HepG2 (cell line): ENCODE measurements around the gene TEKT5. TPM values are rescaled to one million over a fixed set of nuclear protein-coding genes. Genes with fewer than 3 reads are reported as not detected.

Experiments
- FOXC1 ChIP-seq: sonication (generic); formaldehyde crosslinking; IDR thresholded peaks from 2 replicates; pipeline ENCODE4 v1.8.0; 2022; ENCODE audit warnings: mild to moderate bottlenecking, missing genetic modification reagents, borderline replicate concordance
- HIC2 ChIP-seq: sonication (generic); formaldehyde crosslinking; IDR thresholded peaks from 2 replicates; pipeline ENCODE4 v1.9.0; 2022; ENCODE audit warnings: low read depth, missing genetic modification reagents
- IRX3 ChIP-seq: sonication (generic); formaldehyde crosslinking; IDR thresholded peaks from 2 replicates; pipeline ENCODE4 v1.8.1; 2023; ENCODE audit warnings: mild to moderate bottlenecking, low read depth, missing genetic modification reagents, borderline replicate concordance
- KDM2A ChIP-seq: sonication (generic); formaldehyde crosslinking; IDR thresholded peaks from 2 replicates; pipeline ENCODE4 v1.4.0; 2020; ENCODE audit warnings: low read depth, missing genetic modification reagents, borderline replicate concordance
- MAZ ChIP-seq, 2 experiments: sonication (generic) in 1 of 2; formaldehyde crosslinking in 1 of 2; IDR thresholded peaks; 2 replicates each; pipeline versions ENCODE4 v1.5.0 to v1.6.1; 2012 to 2020; ENCODE audit warnings: low read depth in 2 of 2, mild to moderate bottlenecking in 2 of 2, borderline replicate concordance in 1 of 2, improper control_type of control experiment in 1 of 2, low read length in 1 of 2, missing genetic modification reagents in 1 of 2, moderate library complexity in 1 of 2
- MEIS1 ChIP-seq: sonication (generic); formaldehyde crosslinking; IDR thresholded peaks from 2 replicates; pipeline ENCODE4 v1.9.0; 2021; ENCODE audit warnings: mild to moderate bottlenecking, missing genetic modification reagents, moderate library complexity, borderline replicate concordance
- NFYC ChIP-seq: IDR thresholded peaks from 2 replicates; pipeline ENCODE4 v1.6.1; 2016; ENCODE audit warnings: missing genetic modification reagents, missing compliant biosample characterization
- NKX3-1 ChIP-seq: sonication (generic); formaldehyde crosslinking; IDR thresholded peaks from 2 replicates; pipeline ENCODE4 v1.5.0; 2020; ENCODE audit warnings: missing genetic modification reagents
- NR1H2 ChIP-seq: sonication (generic); formaldehyde crosslinking; IDR thresholded peaks from 2 replicates; pipeline ENCODE4 v1.8.1; 2022; ENCODE audit warnings: low read depth, missing genetic modification reagents, borderline replicate concordance
- NR2F1 ChIP-seq, 2 experiments: fragments of 450-650 bp in 1 of 2; formaldehyde crosslinking in 1 of 2; IDR thresholded peaks; 2 replicates each; pipeline versions ENCODE4 v1.5.0 to v1.6.1; 2016 to 2020; ENCODE audit warnings: mild to moderate bottlenecking in 1 of 2, missing compliant biosample characterization in 1 of 2, missing genetic modification reagents in 1 of 2, moderate library complexity in 1 of 2
- PITX1 ChIP-seq: sonication (generic); formaldehyde crosslinking; IDR thresholded peaks from 2 replicates; pipeline ENCODE4 v1.5.1; 2020; ENCODE audit warnings: mild to moderate bottlenecking, missing genetic modification reagents
- SMC3 ChIP-seq: IDR thresholded peaks from 2 replicates; pipeline ENCODE4 v1.6.1; 2011; ENCODE audit warnings: low read length, improper control_type of control experiment
- SRSF1 ChIP-seq: fragments of 200-400 bp; formaldehyde crosslinking; optimal IDR thresholded peaks from 2 replicates; pipeline ENCODE3; 2017; ENCODE audit warnings: mild to moderate bottlenecking, low read depth, low read length, moderate library complexity
- TBX2 ChIP-seq: sonication (generic); formaldehyde crosslinking; IDR thresholded peaks from 2 replicates; pipeline ENCODE4 v1.5.0; 2020; ENCODE audit warnings: missing genetic modification reagents, mild to moderate bottlenecking, borderline replicate concordance
- TP53 ChIP-seq: sonication (generic); formaldehyde crosslinking; conservative IDR thresholded peaks from 2 replicates; pipeline ENCODE4 v1.4.0; 2020; ENCODE audit warnings: missing genetic modification reagents
- ZFP90 ChIP-seq: sonication (generic); formaldehyde crosslinking; IDR thresholded peaks from 2 replicates; pipeline ENCODE4 v1.8.0; 2022; ENCODE audit warnings: missing genetic modification reagents, mild to moderate bottlenecking, inconsistent platforms, borderline replicate concordance
- ZHX1 ChIP-seq: sonication (generic); formaldehyde crosslinking; IDR thresholded peaks from 2 replicates; pipeline ENCODE4 v1.8.1; 2022; ENCODE audit warnings: low read depth, mild to moderate bottlenecking, missing genetic modification reagents
- ZNF180 ChIP-seq: sonication (generic); formaldehyde crosslinking; IDR thresholded peaks from 2 replicates; pipeline ENCODE4 v1.4.0; 2020; ENCODE audit warnings: low read depth, missing genetic modification reagents, borderline replicate concordance
- ZNF251 ChIP-seq: sonication (generic); formaldehyde crosslinking; IDR thresholded peaks from 2 replicates; pipeline ENCODE4 v1.9.0; 2021; ENCODE audit warnings: mild to moderate bottlenecking, missing genetic modification reagents
- ZNF564 ChIP-seq: sonication (generic); formaldehyde crosslinking; IDR thresholded peaks from 2 replicates; pipeline ENCODE4 v1.8.1; 2023; ENCODE audit warnings: mild to moderate bottlenecking, missing genetic modification reagents
- polyA plus RNA-seq, 8 experiments: library from polyadenylated mRNA; depleted of rRNA in 3 of 8; stranded (reverse) in 7 of 8; unstranded in 1 of 8; fragments of >200 nt; fragmentation: Illumina TruSeq in 4 of 8; extraction: Trizol in 4 of 8; gene quantifications; 2 replicates each; pipeline versions ENCODE4 v1.2.1 to v1.2.3, GENCODE V29; 2011 to 2016; ENCODE audit warnings: low read depth in 4 of 8, missing spikeins in 1 of 8, mixed read lengths in 1 of 8; ENCODE audit not compliant: insufficient read depth in 1 of 8
- total RNA-seq, 5 experiments: library from RNA; depleted of rRNA; stranded (reverse); fragments of >200 nt; fragmentation: Illumina TruSeq; extraction: Trizol; gene quantifications; 2 replicates each; pipeline ENCODE4 v1.2.3, GENCODE V29; 2016; ENCODE audit warnings: low read depth in 1 of 5
- TF ChIP-seq, protein P1 (sequence below): sonication (generic); formaldehyde crosslinking; conservative IDR thresholded peaks from 2 replicates; pipeline ENCODE4 v1.4.0; 2020; ENCODE audit warnings: missing genetic modification reagents

TEKT5 gene
- total and polyA plus RNA-seq, 2 of the 13 experiments (the other 11 are each of a cell fraction or from before 2014, with no cell fraction given): 0.16 TPM; not detected in 1

GRCh38 chr16:10616756-10617640, 77.7 kb downstream of the TEKT5 start (continued):
- peak in 1 of 2 experiments; percentile 14; a peak in 1 of 4 replicates for TF ChIP-seq NR2F1 (CRISPR knock-in tag; IDR thresholded peaks at IDR 0.05)
- TF ChIP-seq HIC2 (CRISPR knock-in tag): peak; percentile 98
- TF ChIP-seq NFYC (CRISPR knock-in tag): no peak
- TF ChIP-seq NKX3-1 (CRISPR knock-in tag): no peak
- TF ChIP-seq TBX2 (CRISPR knock-in tag): peak; percentile 92; the same call in 1 of the 2 replicates
- peak; percentile 94 for TF ChIP-seq FOXC1 (CRISPR knock-in tag)
- TF ChIP-seq ZNF564 (CRISPR knock-in tag): no peak
- TF ChIP-seq ZHX1 (CRISPR knock-in tag): no peak
- no peak for TF ChIP-seq TP53 (CRISPR knock-in tag)
- peak; percentile 96 for TF ChIP-seq MEIS1 (CRISPR knock-in tag)
- TF ChIP-seq, protein P1, sequence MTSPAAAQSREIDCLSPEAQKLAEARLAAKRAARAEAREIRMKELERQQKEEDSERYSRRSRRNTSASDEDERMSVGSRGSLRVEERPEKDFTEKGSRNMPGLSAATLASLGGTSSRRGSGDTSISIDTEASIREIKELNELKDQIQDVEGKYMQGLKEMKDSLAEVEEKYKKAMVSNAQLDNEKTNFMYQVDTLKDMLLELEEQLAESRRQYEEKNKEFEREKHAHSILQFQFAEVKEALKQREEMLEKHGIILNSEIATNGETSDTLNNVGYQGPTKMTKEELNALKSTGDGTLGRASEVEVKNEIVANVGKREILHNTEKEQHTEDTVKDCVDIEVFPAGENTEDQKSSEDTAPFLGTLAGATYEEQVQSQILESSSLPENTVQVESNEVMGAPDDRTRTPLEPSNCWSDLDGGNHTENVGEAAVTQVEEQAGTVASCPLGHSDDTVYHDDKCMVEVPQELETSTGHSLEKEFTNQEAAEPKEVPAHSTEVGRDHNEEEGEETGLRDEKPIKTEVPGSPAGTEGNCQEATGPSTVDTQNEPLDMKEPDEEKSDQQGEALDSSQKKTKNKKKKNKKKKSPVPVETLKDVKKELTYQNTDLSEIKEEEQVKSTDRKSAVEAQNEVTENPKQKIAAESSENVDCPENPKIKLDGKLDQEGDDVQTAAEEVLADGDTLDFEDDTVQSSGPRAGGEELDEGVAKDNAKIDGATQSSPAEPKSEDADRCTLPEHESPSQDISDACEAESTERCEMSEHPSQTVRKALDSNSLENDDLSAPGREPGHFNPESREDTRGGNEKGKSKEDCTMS (CRISPR knock-in tag): no peak
- TF ChIP-seq SMC3: peak; percentile 4; the same call in 1 of the 2 replicates
- peak; percentile 54; the same call in 1 of the 2 replicates for TF ChIP-seq IRX3
- TF ChIP-seq ZFP90: peak; percentile 81
- peak; percentile 75; the same call in 1 of the 2 replicates for TF ChIP-seq MAZ (IDR thresholded peaks at IDR 0.05; ENCODE audit: borderline replicate concordance, low read depth, low read length)
- TF ChIP-seq MAZ (CRISPR knock-in tag; IDR thresholded peaks at IDR 0.05; ENCODE audit: low read depth): peak; percentile 96
- no peak for TF ChIP-seq ZNF251 (CRISPR knock-in tag)
- TF ChIP-seq PITX1: peak; percentile 58; the same call in 1 of the 2 replicates
- TF ChIP-seq ZNF180 (CRISPR knock-in tag): no peak
- no peak for TF ChIP-seq NR1H2
- peak; percentile 40 for TF ChIP-seq KDM2A (CRISPR knock-in tag)
- peak; percentile 81 for TF ChIP-seq SRSF1
